Mononuclear cell (primary cell): ENCODE results near the gene VIPR2. TPM values are rescaled to one million over a fixed set of nuclear protein-coding genes. Genes with fewer than 3 reads are reported as not detected.

ENCODE experiments used
- H3K27me3 ChIP-seq: 2 replicates; pipeline ENCODE4 v1.6.0; 2011; ENCODE audit warnings: low read length, control low read depth; ENCODE audit not compliant: insufficient read depth
- H3K4me1 ChIP-seq: 2 replicates; pipeline ENCODE4 v1.5.1; 2011; ENCODE audit warnings: mild to moderate bottlenecking, low read length, control low read depth; ENCODE audit not compliant: insufficient read depth
- H3K4me3 ChIP-seq: 2 replicates; pipeline ENCODE4 v1.5.1; 2011; ENCODE audit warnings: mild to moderate bottlenecking, low read length, moderate library complexity
- H3K9me3 ChIP-seq: 2 replicates; pipeline ENCODE4 v1.5.1; 2011; ENCODE audit warnings: low read depth, mild to moderate bottlenecking, control low read depth, low read length
- total RNA-seq: library from RNA; depleted of rRNA; stranded (reverse); fragments of >200 nt; gene quantifications from one replicate; pipeline ENCODE4 v1.2.3, GENCODE V29; 2012

Gene VIPR2
- total RNA-seq, 1 donor = 0.31 TPM

- H3K27me3 ChIP-seq = no peaks in the 10 kb centered on the region
- peaks cover 7% of the 10 kb centered on the region for H3K4me1 ChIP-seq
- H3K4me3 ChIP-seq = no peak overlapping the region
- no peaks in the 10 kb centered on the region for H3K9me3 ChIP-seq
These were observed 74.1 kb downstream of the VIPR2 start for GRCh38 chr7:159070431-159071148.

- peaks cover 7% of the 10 kb centered on the region for H3K4me1 ChIP-seq
- H3K9me3 ChIP-seq = no peaks in the 10 kb centered on the region
These were observed 75.7 kb downstream of the VIPR2 start for GRCh38 chr7:159068893-159069448.

GRCh38 chr7:159068488-159068811 is 76.2 kb downstream of the VIPR2 start:
- no peaks in the 10 kb centered on the region for H3K27me3 ChIP-seq

More at GRCh38 chr7:159068893-159069448, 75.7 kb downstream of the VIPR2 start:
- Histone ChIP-seq H3K4me3 (no peak overlapping the region), H3K27me3 (no peaks in the 10 kb centered on the region)

GRCh38 chr7:159067576-159068487 is 76.8 kb downstream of the VIPR2 start:
- Histone ChIP-seq H3K4me3 (no peak overlapping the region), H3K4me1 (peaks cover 7% of the 10 kb centered on the region), H3K27me3 (no peaks in the 10 kb centered on the region), H3K9me3 (no peaks in the 10 kb centered on the region)

More at GRCh38 chr7:159068488-159068811, 76.2 kb downstream of the VIPR2 start:
- H3K4me1 ChIP-seq = peaks cover 7% of the 10 kb centered on the region
- no peaks in the 10 kb centered on the region for H3K9me3 ChIP-seq
- H3K4me3 ChIP-seq = no peak overlapping the region

- Histone ChIP-seq H3K4me3 (no peak overlapping the region), H3K9me3 (no peaks in the 10 kb centered on the region), H3K4me1 (peaks cover 7% of the 10 kb centered on the region), H3K27me3 (no peaks in the 10 kb centered on the region)
These were observed 77.7 kb downstream of the VIPR2 start for GRCh38 chr7:159066816-159067575.

- no peak overlapping the region for H3K4me3 ChIP-seq
- H3K27me3 ChIP-seq = no peaks in the 10 kb centered on the region
- H3K9me3 ChIP-seq = no peaks in the 10 kb centered on the region
- H3K4me1 ChIP-seq = peaks cover 3% of the 10 kb centered on the region
These were observed 78.7 kb downstream of the VIPR2 start for GRCh38 chr7:159065852-159066480.

GRCh38 chr7:159064816-159065510 is 79.7 kb downstream of the VIPR2 start:
- Histone ChIP-seq H3K4me3 (no peak overlapping the region), H3K9me3 (no peaks in the 10 kb centered on the region), H3K4me1 (no peaks in the 10 kb centered on the region), H3K27me3 (no peaks in the 10 kb centered on the region)

- Histone ChIP-seq H3K27me3 (no peaks in the 10 kb centered on the region), H3K4me3 (no peak overlapping the region), H3K4me1 (no peaks in the 10 kb centered on the region), H3K9me3 (no peaks in the 10 kb centered on the region)
These were observed 80.4 kb downstream of the VIPR2 start for GRCh38 chr7:159064121-159064815.

GRCh38 chr7:159063046-159063840 is 81.4 kb downstream of the VIPR2 start:
- Histone ChIP-seq H3K4me3 (no peak overlapping the region), H3K4me1 (no peaks in the 10 kb centered on the region), H3K9me3 (no peaks in the 10 kb centered on the region), H3K27me3 (no peaks in the 10 kb centered on the region)

- H3K9me3 ChIP-seq = no peaks in the 10 kb centered on the region
- H3K4me3 ChIP-seq = no peak overlapping the region
- no peaks in the 10 kb centered on the region for H3K4me1 ChIP-seq
- H3K27me3 ChIP-seq = no peaks in the 10 kb centered on the region
These were observed 82.1 kb downstream of the VIPR2 start for GRCh38 chr7:159062569-159062968.

GRCh38 chr7:159061674-159062212 is 82.9 kb downstream of the VIPR2 start:
- Histone ChIP-seq H3K4me1 (no peaks in the 10 kb centered on the region), H3K9me3 (no peaks in the 10 kb centered on the region), H3K27me3 (no peaks in the 10 kb centered on the region), H3K4me3 (no peak overlapping the region)

- H3K9me3 ChIP-seq = no peaks in the 10 kb centered on the region
- H3K4me3 ChIP-seq = no peak overlapping the region
- H3K27me3 ChIP-seq = no peaks in the 10 kb centered on the region
- H3K4me1 ChIP-seq = no peaks in the 10 kb centered on the region
These were observed 83.5 kb downstream of the VIPR2 start for GRCh38 chr7:159061209-159061608.

GRCh38 chr7:159060440-159060839 is 84.2 kb downstream of the VIPR2 start:
- Histone ChIP-seq H3K27me3 (no peaks in the 10 kb centered on the region), H3K4me1 (no peaks in the 10 kb centered on the region), H3K4me3 (no peak overlapping the region), H3K9me3 (no peaks in the 10 kb centered on the region)
